Central memory CD8-positive, alpha-beta T cell (primary cell): ENCODE measurements around the gene MRAP.
"Not testable (repeated sequence)": the region's sequence is repeated elsewhere in the genome, so short reads cannot be mapped to it uniquely, and the experiment has no call there.

ENCODE experiments used
- ATAC-seq: fragments of 150-1000 bp; cut with Tn5 transposase; replicated peaks from 2 replicates; pipeline ENCODE4 v1.10.0; 2022; ENCODE audit warnings: mild to moderate bottlenecking, moderate FRiP score, moderate number of reproducible peaks; ENCODE audit not compliant: poor library complexity, severe bottlenecking; ENCODE audit errors: extremely low read depth
- DNase-seq, 2 donors: peaks; one replicate each; pipeline ENCODE4 v3.0.0; 2021; ENCODE audit warnings: low spot score in 2 of 2
- H3K27ac Mint-ChIP-seq: one replicate; pipeline ENCODE4 v1.8.0; 2022; ENCODE audit warnings: low read depth, mild to moderate bottlenecking, moderate library complexity, mixed read lengths
- H3K27me3 Mint-ChIP-seq: one replicate; pipeline ENCODE4 v1.8.0; 2022; ENCODE audit warnings: mixed read lengths
- H3K36me3 Mint-ChIP-seq: one replicate; pipeline ENCODE4 v1.8.0; 2022; ENCODE audit warnings: mild to moderate bottlenecking, moderate library complexity, mixed read lengths; ENCODE audit not compliant: insufficient read depth
- H3K4me1 Mint-ChIP-seq: one replicate; pipeline ENCODE4 v1.8.0; 2022; ENCODE audit warnings: mixed read lengths
- H3K4me3 Mint-ChIP-seq: one replicate; pipeline ENCODE4 v1.8.0; 2022; ENCODE audit warnings: mild to moderate bottlenecking, moderate library complexity, mixed read lengths
- H3K9me3 Mint-ChIP-seq: one replicate; pipeline ENCODE4 v1.8.0; 2022; ENCODE audit warnings: mixed read lengths

The MRAP gene

GRCh38 chr21:32298658-32299081 lies at the start of gene MRAP:
TSS of gene MRAP (plus strand) at chr21:32298855. CDS start at chr21:32298972, 117 bp downstream.
- H3K36me3 Mint-ChIP-seq, result no peaks in the 10 kb centered on the region
- H3K4me1 Mint-ChIP-seq, result no peaks in the 10 kb centered on the region
- no peak within 1 kb of the TSS for H3K27ac Mint-ChIP-seq
- H3K27me3 Mint-ChIP-seq, result no peaks in the 10 kb centered on the region
- H3K9me3 Mint-ChIP-seq, result no peaks in the 10 kb centered on the region
- ATAC-seq, result no peak
- DNase-seq, result no peak
- no peak within 1 kb of the TSS for H3K4me3 Mint-ChIP-seq

GRCh38 chr21:32249511-32250280 lies 49.0 kb upstream of the MRAP start:
- peaks cover 6% of the 10 kb centered on the region for H3K9me3 Mint-ChIP-seq
- H3K27me3 Mint-ChIP-seq, result peaks cover 71% of the 10 kb centered on the region
- ATAC-seq, result no peak
- DNase-seq, result no peak
- no peak overlapping the region for H3K4me3 Mint-ChIP-seq
- no peaks in the 10 kb centered on the region for H3K36me3 Mint-ChIP-seq
- H3K4me1 Mint-ChIP-seq, result no peaks in the 10 kb centered on the region
- no peak overlapping the region for H3K27ac Mint-ChIP-seq

GRCh38 chr21:32252136-32252535 lies 46.5 kb upstream of the MRAP start:
- no peak overlapping the region for H3K27ac Mint-ChIP-seq
- H3K4me1 Mint-ChIP-seq, result no peaks in the 10 kb centered on the region
- no peak overlapping the region for H3K4me3 Mint-ChIP-seq
- peaks cover 6% of the 10 kb centered on the region for H3K9me3 Mint-ChIP-seq
- peaks cover 63% of the 10 kb centered on the region for H3K27me3 Mint-ChIP-seq
- ATAC-seq (no peak), DNase-seq (no peak)
- H3K36me3 Mint-ChIP-seq, result no peaks in the 10 kb centered on the region

GRCh38 chr21:32253215-32253641 lies 45.4 kb upstream of the MRAP start:
- DNase-seq (no peak), ATAC-seq (no peak)
- H3K4me3 Mint-ChIP-seq, result no peak overlapping the region
- H3K27me3 Mint-ChIP-seq, result peaks cover 60% of the 10 kb centered on the region
- H3K27ac Mint-ChIP-seq, result no peak overlapping the region
- H3K36me3 Mint-ChIP-seq, result no peaks in the 10 kb centered on the region
- peaks cover 6% of the 10 kb centered on the region for H3K9me3 Mint-ChIP-seq
- H3K4me1 Mint-ChIP-seq, result no peaks in the 10 kb centered on the region

GRCh38 chr21:32256251-32256650 lies 42.4 kb upstream of the MRAP start:
- ATAC-seq (no peak), DNase-seq (no peak)
- H3K27ac Mint-ChIP-seq, result no peak overlapping the region
- peaks cover 32% of the 10 kb centered on the region for H3K27me3 Mint-ChIP-seq
- no peak overlapping the region for H3K4me3 Mint-ChIP-seq
- no peaks in the 10 kb centered on the region for H3K36me3 Mint-ChIP-seq
- H3K9me3 Mint-ChIP-seq, result peaks cover 3% of the 10 kb centered on the region
- no peaks in the 10 kb centered on the region for H3K4me1 Mint-ChIP-seq

GRCh38 chr21:32256873-32257620 lies 41.6 kb upstream of the MRAP start:
- ATAC-seq (no peak), DNase-seq (no peak)
- peaks cover 25% of the 10 kb centered on the region for H3K27me3 Mint-ChIP-seq
- H3K4me3 Mint-ChIP-seq, result no peak overlapping the region
- H3K9me3 Mint-ChIP-seq, result no peaks in the 10 kb centered on the region
- H3K27ac Mint-ChIP-seq, result no peak overlapping the region
- no peaks in the 10 kb centered on the region for H3K36me3 Mint-ChIP-seq
- no peaks in the 10 kb centered on the region for H3K4me1 Mint-ChIP-seq

GRCh38 chr21:32257962-32258785 lies 40.5 kb upstream of the MRAP start:
- H3K4me1 Mint-ChIP-seq, result no peaks in the 10 kb centered on the region
- no peaks in the 10 kb centered on the region for H3K9me3 Mint-ChIP-seq
- DNase-seq, result no peak
- H3K27ac Mint-ChIP-seq, result peak overlapping the region; percentile 9
- peaks cover 25% of the 10 kb centered on the region for H3K27me3 Mint-ChIP-seq
- H3K4me3 Mint-ChIP-seq, result no peak overlapping the region
- no peaks in the 10 kb centered on the region for H3K36me3 Mint-ChIP-seq
- no peak for ATAC-seq

GRCh38 chr21:32258786-32259048 lies 39.9 kb upstream of the MRAP start:
- H3K27ac Mint-ChIP-seq, DNase-seq, H3K4me1 Mint-ChIP-seq, H3K4me3 Mint-ChIP-seq, ATAC-seq, H3K36me3 Mint-ChIP-seq, H3K9me3 Mint-ChIP-seq: not testable (repeated sequence)
- H3K27me3 Mint-ChIP-seq, result peaks cover 25% of the 10 kb centered on the region

- H3K27me3 Mint-ChIP-seq, result peaks cover 25% of the 10 kb centered on the region
- H3K27ac Mint-ChIP-seq, result no peak overlapping the region
Measured at GRCh38 chr21:32260130-32260529, 38.5 kb upstream of the MRAP start.

GRCh38 chr21:32261929-32262328 lies 36.7 kb upstream of the MRAP start:
- Mint-ChIP-seq H3K4me3 (no peak overlapping the region), H3K4me1 (no peaks in the 10 kb centered on the region), H3K27me3 (peaks cover 12% of the 10 kb centered on the region), H3K9me3 (no peaks in the 10 kb centered on the region), H3K27ac (no peak overlapping the region), H3K36me3 (peaks cover 3% of the 10 kb centered on the region)
- no peak for ATAC-seq
- DNase-seq, result no peak

More at GRCh38 chr21:32260130-32260529, 38.5 kb upstream of the MRAP start:
- no peaks in the 10 kb centered on the region for H3K36me3 Mint-ChIP-seq
- H3K4me3 Mint-ChIP-seq, result no peak overlapping the region
- H3K4me1 Mint-ChIP-seq, result no peaks in the 10 kb centered on the region
- ATAC-seq (no peak), DNase-seq (no peak)
- H3K9me3 Mint-ChIP-seq, result no peaks in the 10 kb centered on the region

GRCh38 chr21:32265321-32265720 lies 33.3 kb upstream of the MRAP start:
- not testable (repeated sequence) for H3K4me3 Mint-ChIP-seq
- H3K36me3 Mint-ChIP-seq, result peaks cover 11% of the 10 kb centered on the region

GRCh38 chr21:32270748-32271147 lies 27.9 kb upstream of the MRAP start:
- Mint-ChIP-seq H3K36me3 (peaks cover 24% of the 10 kb centered on the region), H3K27ac (no peak overlapping the region), H3K4me1 (peaks cover 5% of the 10 kb centered on the region), H3K9me3 (no peaks in the 10 kb centered on the region), H3K27me3 (no peaks in the 10 kb centered on the region), H3K4me3 (no peak overlapping the region)
- no peak for ATAC-seq
- no peak for DNase-seq

More at GRCh38 chr21:32265321-32265720, 33.3 kb upstream of the MRAP start:
- H3K27ac Mint-ChIP-seq, ATAC-seq, H3K9me3 Mint-ChIP-seq, H3K27me3 Mint-ChIP-seq, DNase-seq, H3K4me1 Mint-ChIP-seq: not testable (repeated sequence)
